Brain microvascular endothelial cell (primary cell): ENCODE results near the gene DYNLT1.
A peak's percentile ranks its signal among the peaks of the same experiment; 100 is the strongest.

ENCODE experiments used
- DNase-seq: peaks from one replicate; pipeline ENCODE4 v3.0.0-alpha.2; 2020
- H3K27ac ChIP-seq: fragments of 250-450 bp; sonication (Bioruptor Pico); 2 replicates; pipeline ENCODE4 v1.5.1; 2020; ENCODE audit warnings: mild to moderate bottlenecking, moderate library complexity
- H3K27me3 ChIP-seq: fragments of 250-450 bp; sonication (Bioruptor Pico); replicated peaks from 2 replicates; pipeline ENCODE4 v1.5.1; 2020; ENCODE audit warnings: mild to moderate bottlenecking
- H3K36me3 ChIP-seq: fragments of 250-450 bp; sonication (Bioruptor Pico); replicated peaks from 2 replicates; pipeline ENCODE4 v1.5.1; 2020; ENCODE audit warnings: mild to moderate bottlenecking
- H3K4me3 ChIP-seq: 2 replicates; pipeline ENCODE4 v1.5.1; 2011; ENCODE audit warnings: low read depth, mild to moderate bottlenecking, control low read depth, low read length, moderate library complexity
- in situ Hi-C: cut with HindIII; loops from 2 replicates; pipeline ENCODE4 v1.10.0; 2017; ENCODE audit warnings: low sequenced_read_pairs, low pct_ligation_motif_present
- TF ChIP-seq, protein P1 (sequence below): IDR thresholded peaks from 2 replicates; pipeline ENCODE4 v1.5.1; 2011; ENCODE audit warnings: low read depth, mild to moderate bottlenecking, moderate library complexity, low read length, control low read depth, inconsistent platforms; ENCODE audit errors: missing control alignments

DYNLT1 gene

DNA sequence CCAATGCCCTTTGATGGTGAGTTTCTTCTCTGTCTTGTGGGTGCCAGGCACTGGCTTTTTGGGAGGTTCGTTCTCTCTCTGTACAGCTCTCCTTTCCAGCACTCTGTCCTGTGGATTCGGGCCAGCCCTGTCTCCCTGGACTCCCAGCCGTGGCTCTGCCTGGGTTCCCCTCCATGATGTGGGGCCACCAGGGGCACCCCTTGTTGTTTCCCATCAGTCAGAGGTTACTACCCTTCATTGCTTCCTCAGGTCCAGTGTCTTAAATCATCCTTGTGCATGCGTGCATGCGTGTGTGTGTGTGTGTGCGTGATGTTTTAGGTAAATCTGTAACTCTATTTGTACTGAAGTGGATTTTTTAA lies 40.5 kb downstream of the DYNLT1 start:
- Histone ChIP-seq H3K27ac (no peak overlapping the region), H3K36me3 (peaks cover 31% of the 10 kb centered on the region), H3K4me3 (no peak overlapping the region), H3K27me3 (no peaks in the 10 kb centered on the region)
- no peak for DNase-seq
- TF ChIP-seq, protein P1, sequence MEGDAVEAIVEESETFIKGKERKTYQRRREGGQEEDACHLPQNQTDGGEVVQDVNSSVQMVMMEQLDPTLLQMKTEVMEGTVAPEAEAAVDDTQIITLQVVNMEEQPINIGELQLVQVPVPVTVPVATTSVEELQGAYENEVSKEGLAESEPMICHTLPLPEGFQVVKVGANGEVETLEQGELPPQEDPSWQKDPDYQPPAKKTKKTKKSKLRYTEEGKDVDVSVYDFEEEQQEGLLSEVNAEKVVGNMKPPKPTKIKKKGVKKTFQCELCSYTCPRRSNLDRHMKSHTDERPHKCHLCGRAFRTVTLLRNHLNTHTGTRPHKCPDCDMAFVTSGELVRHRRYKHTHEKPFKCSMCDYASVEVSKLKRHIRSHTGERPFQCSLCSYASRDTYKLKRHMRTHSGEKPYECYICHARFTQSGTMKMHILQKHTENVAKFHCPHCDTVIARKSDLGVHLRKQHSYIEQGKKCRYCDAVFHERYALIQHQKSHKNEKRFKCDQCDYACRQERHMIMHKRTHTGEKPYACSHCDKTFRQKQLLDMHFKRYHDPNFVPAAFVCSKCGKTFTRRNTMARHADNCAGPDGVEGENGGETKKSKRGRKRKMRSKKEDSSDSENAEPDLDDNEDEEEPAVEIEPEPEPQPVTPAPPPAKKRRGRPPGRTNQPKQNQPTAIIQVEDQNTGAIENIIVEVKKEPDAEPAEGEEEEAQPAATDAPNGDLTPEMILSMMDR, result no peak
- in situ Hi-C loops, result no loop called here

DNA sequence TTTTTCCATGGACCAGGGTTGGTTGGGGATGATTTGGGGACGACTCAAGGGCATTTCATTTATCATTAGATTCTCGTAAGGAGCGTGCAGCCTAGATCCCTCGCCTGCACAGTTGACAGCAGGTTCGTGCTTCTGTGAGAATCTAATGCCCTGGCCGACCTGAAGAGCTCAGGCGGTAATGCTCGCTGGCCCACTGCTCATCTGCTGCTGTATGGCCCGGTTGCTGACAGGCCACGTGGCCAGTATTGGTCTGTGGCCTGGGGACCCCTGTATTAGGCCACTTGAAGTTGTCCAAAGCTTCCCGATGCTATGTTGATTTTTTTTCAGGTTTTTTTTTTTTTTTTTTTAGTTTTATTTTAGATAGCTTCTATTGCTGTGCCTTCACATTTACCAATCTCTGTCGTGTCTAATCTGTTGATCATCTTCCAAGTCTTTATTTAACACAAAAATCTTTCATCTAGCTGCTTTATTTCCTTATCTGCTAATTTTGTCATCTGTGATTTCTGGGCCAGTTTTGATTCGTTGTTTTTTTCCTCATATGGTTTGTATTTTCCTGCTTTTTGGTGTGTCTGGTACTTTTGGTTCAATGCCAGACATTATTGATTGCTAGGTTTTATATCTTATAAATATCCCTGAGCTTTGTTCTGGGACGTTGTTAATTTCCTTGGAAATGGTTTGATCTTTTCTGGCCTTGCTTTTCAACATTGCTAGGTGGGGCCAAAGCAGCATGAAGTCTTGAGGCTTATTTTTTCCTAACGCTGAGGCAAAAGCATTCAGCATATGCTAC lies 41.1 kb downstream of the DYNLT1 start:
- Histone ChIP-seq H3K27me3 (no peaks in the 10 kb centered on the region), H3K4me3 (no peak overlapping the region), H3K36me3 (peaks cover 29% of the 10 kb centered on the region), H3K27ac (no peak overlapping the region)
- DNase-seq, result no peak
- TF ChIP-seq, protein P1, result no peak
- in situ Hi-C loops, result no loop called here

DNA sequence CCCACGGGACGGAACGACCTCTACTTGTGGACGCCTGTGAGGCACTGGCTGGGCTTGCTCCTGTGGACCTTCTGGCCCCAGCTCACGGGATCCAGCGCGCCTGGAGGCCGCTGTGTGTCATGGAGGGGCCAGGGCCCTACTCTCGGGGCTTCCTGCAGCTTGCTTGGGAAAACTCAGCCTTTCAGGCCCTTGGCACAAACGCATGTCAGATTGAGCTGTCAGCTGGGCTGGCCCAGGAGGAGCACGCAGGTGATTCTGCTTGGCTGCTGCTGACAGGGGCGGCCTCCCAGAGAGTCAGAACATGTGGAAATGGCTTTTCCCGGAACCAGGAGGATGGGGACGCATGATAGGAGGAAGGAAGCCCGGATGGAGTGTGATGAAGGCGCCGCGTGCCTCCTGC lies 44.9 kb downstream of the DYNLT1 start:
- H3K4me3 ChIP-seq, result no peak overlapping the region
- in situ Hi-C loops, result no loop called here

DNA sequence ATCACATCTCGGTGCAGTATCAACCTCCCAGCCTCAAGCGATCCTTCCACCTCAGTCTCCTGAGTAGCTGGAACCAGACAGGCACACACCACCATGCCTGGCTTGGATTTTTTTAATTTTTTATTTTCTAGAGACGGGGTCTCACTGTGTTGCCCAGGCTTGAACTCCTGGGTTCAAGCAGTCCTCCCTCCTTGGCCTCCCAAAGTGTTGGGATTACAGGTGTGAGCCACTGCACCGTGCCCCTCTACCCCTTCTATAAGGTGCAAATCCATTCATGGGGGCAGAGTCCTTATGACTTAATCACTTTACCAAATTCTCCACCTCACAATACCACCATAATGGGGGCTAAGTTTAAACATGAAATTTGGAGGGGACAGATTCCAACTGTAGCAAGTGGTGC lies 47.0 kb downstream of the DYNLT1 start:
- DNase-seq, result no peak
- in situ Hi-C loops, result no loop called here
- Histone ChIP-seq H3K27ac (no peak overlapping the region), H3K27me3 (no peaks in the 10 kb centered on the region), H3K4me3 (no peak overlapping the region), H3K36me3 (peaks cover 29% of the 10 kb centered on the region)
- TF ChIP-seq, protein P1, result no peak

More for the DNA sequence above, 44.9 kb downstream of the DYNLT1 start:
- TF ChIP-seq, protein P1, result no peak
- peaks cover 21% of the 10 kb centered on the region for H3K36me3 ChIP-seq
- DNase-seq, result no peak
- H3K27me3 ChIP-seq, result no peaks in the 10 kb centered on the region
- H3K27ac ChIP-seq, result no peak overlapping the region

DNA sequence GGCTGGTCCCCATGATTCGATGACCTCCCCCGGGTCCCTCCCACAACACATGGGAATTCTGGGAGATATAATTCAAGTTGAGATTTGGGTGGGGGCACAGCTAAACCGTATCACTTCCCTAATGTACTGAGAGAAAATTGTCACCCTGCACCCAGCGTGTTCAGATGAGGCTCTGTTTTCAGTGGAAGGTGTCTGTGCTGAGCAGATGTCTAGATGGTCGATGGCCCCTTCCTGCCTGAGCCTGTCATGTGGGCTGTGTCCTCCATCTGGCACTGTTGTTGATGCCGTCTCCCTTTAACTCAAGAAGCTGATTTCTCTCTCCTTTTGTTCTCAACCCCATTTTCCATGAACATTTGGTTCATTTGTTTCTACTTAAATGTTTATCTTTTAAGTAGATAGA lies 47.7 kb downstream of the DYNLT1 start:
- peaks cover 34% of the 10 kb centered on the region for H3K36me3 ChIP-seq
- TF ChIP-seq, protein P1, result no peak

DNA sequence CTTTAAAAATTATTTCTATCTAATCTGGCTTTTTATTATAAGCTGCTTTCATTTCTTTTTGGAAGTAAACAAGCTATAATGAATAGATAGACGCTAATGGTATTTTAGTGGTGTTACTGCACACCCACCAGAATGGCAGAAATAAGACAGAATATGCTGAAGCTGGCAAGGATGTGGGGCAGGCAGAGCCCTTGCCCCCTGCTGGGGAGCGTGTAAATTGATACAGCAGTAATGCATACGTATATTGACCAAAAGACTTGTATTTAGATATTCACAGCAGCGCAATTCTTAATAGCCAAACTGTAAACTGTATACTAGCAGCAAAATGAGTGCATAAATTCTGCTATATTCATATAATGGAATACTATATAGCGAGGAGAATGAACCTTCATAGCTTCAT lies 49.3 kb downstream of the DYNLT1 start:
- TF ChIP-seq, protein P1, result peak; percentile 53
- in situ Hi-C loops, result no loop called here
- H3K4me3 ChIP-seq, result no peak overlapping the region
- H3K27ac ChIP-seq, result no peak overlapping the region
- peaks cover 50% of the 10 kb centered on the region for H3K36me3 ChIP-seq
- H3K27me3 ChIP-seq, result no peaks in the 10 kb centered on the region
- no peak for DNase-seq

More for the DNA sequence above, 47.7 kb downstream of the DYNLT1 start:
- H3K4me3 ChIP-seq, result no peak overlapping the region
- H3K27me3 ChIP-seq, result no peaks in the 10 kb centered on the region
- no peak for DNase-seq
- no peak overlapping the region for H3K27ac ChIP-seq
- in situ Hi-C loops, result no loop called here
